HG03432 (cell line): ENCODE results near the gene USP10.

ENCODE experiments used
- ATAC-seq: cut with Tn5 transposase; IDR thresholded peaks from one replicate; pipeline ENCODE4 v1.9.1; 2021; ENCODE audit warnings: mild to moderate bottlenecking, moderate library complexity; ENCODE audit not compliant: unreplicated experiment

Gene USP10

DNA sequence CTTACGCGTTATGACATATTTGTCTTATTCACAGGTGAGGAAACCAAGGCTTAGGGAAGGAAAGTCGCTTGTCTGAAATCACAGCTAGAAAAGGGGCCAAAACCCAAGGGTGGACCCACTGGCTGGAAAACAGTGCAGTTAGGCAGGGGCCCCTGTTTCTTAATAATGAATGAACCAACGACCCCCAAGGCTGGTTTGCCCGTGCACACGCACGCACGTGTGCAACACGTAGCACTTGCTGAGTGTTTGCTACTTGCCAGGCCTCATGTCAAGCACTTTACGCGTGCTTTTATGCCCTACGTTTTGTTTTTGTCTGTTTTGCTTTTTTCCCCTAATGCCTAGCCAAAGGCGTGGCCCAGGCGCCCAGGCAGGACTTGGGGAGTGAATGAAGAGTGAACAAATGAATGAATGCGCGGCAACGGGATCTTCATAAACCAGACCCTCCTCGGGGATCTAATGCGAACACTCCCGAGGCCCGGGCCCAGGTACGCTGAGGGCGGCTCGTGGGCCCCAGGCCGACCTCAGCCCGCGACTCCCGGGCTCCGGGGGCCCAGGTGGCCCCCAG, 571 bp upstream of the USP10 start:
- ATAC-seq = no peak

DNA sequence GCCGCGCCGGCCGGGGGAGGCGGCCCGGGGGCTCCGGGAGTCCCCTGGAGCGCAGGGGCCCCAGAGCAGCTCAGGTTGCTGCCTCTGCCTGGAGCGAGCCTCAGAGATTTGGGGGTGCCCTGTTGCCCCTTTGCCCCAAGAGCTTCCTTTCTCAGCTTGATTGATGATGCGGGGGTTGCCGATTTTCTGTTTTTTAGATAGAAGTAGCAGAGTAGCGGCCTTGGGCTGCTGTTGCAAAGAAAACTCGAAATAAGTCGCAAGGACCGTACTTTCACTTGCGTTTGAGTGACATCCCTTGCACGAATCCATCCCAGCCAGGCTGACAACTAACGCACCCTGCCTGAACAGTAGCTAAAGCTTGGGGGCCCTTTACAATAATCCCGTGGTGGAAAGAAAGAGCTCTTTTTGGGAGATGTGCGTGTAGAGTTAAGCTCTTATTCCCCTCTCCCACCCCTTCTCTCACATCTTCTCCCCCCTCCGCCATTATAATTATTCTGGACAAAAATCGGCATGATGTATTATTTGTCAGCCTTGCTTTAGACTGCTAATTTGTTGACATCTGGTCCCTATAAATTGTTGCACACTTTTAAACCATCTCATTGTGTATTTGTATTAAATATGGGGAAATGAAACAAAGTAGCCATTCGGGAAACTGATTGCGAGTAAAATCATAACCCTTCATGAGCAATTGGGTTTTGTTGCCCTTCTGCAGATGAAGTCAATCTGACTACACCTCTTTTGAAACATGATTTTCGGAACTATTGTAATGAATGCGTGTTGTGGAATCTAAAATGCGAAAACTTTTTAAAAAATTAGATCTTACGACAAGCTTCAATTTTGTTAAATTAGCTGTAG, 873 bp downstream of the USP10 start:
- ATAC-seq = peak; percentile 20

DNA sequence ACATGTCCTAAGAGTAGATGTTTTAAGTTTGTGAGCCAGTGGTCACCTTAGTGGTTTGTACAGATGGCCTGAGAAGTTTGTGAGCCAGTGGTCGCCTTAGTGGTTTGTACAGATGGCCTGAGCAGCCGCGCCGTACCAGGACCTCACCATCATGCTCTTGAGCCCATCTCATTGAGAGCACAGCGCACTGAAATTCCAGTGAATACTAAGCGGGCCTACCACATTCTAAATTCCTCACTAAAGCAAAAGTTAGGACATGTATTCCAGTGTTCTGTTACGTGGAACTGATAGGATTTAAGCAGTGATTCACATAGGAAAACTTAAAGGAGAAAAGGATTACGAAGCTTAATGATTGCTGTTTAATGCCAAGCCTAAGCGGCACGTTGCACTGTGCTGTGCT, 3.9 kb downstream of the USP10 start:
- no peak for ATAC-seq

DNA sequence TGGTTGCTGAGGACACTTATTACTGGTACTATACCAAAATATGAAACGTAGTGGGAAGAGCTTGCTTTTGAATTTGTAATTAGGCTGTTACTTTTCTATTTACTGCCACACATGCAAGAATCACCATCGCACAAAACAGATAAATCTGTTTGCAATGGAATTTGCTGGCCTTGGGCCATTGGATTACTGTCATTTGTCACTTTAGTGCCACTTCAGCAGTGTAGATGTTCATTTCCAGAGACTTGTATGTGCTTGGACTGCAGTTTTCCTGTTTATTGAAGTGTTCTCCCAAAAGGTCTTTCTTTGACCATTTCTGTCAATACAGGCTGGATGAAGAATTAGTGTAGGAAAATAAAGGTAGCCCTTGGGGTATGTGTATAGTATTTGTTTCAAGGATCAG, 4.5 kb downstream of the USP10 start:
- no peak for ATAC-seq

- no peak for ATAC-seq
These were observed 7.1 kb downstream of the USP10 start for GRCh38 chr16:84706856-84707255.

DNA sequence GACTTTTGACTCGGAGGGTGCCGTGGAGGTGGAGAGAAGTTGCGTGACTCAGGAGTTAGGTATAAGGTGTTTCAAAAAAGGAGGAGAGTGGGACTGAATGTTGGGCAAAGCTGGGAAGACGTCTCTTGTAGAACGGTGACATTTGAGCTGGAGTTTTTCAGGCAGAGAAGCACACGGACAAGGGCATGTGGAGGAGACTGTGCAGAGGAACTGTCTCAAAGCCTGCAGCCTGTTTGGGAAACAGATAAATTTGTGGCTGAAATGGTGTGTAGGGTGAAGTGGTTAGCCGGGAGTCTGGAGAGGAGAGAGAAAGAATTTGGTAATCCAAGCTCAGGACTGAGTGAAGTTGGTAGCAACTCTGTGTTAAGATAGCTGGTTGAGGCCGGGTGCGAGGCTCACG, 9.8 kb downstream of the USP10 start:
- no peak for ATAC-seq

GRCh38 chr16:84710686-84711085, 10.9 kb downstream of the USP10 start:
- no peak for ATAC-seq

DNA sequence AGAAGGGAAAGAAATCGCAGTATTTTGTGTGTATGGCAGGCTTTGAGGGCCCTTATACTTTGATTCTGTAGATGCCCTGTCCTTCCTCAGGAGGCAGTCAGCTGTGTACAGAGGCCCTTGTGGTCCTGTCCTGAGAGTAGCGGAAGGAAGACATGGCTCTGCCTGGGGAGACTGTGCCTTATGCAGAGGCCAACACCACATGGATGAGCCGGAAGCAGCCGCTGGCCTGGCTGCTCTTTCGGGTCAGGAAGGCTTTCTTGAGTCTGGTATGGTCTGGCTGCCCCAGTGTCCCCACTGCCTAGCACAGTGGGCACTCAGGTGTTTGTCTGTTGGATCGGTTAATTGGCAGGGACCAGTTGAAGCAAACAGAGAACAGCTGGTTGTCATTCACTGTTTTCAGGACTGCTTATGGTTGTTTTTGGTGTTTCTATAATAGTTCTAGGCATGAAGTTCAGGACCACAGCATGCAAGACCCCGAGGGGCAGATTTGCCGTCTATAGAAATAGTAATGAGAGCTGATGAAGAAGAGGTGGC, 12.4 kb downstream of the USP10 start:
- no peak for ATAC-seq

GRCh38 chr16:84712801-84713775, 13.3 kb downstream of the USP10 start:
- ATAC-seq = no peak

GRCh38 chr16:84714028-84714427, 14.2 kb downstream of the USP10 start:
- no peak for ATAC-seq

DNA sequence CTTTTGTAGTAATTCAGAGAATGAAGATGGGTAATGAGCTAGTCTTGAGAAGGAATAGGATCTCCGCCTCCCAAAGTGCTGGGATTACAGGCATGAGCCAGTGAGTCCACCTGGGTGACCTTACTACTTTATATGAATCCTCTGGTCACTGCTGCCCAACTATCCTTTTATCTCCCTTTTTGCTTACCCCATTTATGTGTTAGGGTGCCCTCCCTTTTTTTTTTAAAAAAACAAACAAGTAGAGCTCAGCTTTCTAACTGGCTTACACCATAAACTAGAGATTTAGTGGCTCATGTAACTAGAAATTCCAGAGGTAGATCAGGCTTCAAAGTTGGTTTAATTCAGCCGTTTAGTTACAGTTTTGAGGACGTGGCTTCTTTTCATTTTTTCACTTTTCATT, 15.6 kb downstream of the USP10 start:
- ATAC-seq = no peak

GRCh38 chr16:84715854-84716253, 16.1 kb downstream of the USP10 start:
- ATAC-seq = no peak

GRCh38 chr16:84716740-84717139, 16.9 kb downstream of the USP10 start:
- ATAC-seq = no peak

DNA sequence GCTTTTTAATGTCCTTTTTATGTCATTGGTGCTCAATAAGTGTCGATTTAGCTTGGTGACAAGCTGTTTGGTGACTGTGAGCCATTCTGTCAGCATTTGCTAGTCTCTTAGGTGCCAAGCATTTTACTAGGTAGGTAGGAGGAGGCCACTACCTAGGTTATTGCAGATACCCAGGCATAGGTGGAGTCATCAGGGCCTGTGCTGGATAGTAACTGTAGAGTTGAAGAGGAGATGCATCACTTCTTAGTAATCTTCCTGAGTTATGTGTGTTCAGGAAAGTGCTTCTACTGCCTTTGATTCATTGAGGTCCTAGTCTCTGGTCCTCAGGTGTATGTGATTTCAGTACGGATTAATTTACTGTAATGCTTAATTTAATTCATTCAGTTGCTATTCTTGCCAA, 17.7 kb downstream of the USP10 start:
- ATAC-seq = no peak

DNA sequence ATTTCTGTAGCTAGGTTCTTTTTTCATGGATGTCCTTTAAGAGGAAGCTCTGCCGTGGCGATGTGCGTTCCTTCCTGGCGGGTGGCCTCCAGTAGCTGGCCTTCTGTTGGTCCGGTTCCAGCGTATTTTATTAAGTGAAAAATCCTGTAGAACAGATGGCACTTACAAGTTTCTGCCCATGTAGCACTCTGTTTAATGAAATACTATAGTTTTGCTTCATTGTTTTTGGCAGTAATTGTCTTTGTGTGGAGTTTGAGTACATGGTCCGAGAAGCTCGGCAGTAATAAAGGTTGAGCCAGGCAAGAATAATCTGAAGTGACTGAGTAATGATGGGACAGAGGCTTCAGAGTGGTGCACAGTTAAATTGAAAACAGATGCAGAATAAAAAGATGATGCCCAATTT, 20.4 kb downstream of the USP10 start:
- no peak for ATAC-seq

GRCh38 chr16:84722068-84722467, 22.3 kb downstream of the USP10 start:
- no peak for ATAC-seq

GRCh38 chr16:84723906-84724305, 24.1 kb downstream of the USP10 start:
- no peak for ATAC-seq

DNA sequence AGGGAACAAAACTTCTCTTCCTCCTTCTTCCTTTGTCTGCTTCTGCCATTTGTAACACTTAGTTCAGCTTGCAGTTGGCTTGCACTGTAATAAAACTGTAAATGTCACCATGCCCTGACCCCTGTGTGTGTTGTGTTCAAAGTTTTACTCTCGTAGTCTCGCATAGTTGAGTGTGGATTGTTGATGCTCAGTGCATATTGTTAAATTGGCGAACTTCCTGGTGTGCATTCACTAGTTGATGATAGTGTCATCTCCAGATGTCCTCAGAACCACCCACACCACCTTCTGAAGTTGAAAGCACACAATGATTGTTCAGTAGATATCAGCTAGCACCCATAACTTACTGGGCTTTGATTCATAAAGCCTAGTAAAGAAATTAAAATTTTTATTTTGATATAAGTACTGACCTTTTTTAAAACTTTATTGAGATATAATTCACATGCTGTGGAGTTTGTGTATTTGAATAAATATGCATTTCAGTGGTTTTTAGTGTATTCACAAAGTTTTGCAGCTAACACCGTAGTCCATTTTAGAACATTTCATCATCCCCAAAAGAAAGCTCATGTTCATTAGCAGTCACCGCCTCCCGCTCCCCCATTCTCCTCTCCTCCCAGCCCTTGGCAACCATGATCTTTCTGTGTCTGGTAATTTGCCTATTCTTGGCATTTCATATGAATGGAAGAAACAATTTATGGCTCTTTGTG, 25.0 kb downstream of the USP10 start:
- peak; percentile 37 for ATAC-seq

DNA sequence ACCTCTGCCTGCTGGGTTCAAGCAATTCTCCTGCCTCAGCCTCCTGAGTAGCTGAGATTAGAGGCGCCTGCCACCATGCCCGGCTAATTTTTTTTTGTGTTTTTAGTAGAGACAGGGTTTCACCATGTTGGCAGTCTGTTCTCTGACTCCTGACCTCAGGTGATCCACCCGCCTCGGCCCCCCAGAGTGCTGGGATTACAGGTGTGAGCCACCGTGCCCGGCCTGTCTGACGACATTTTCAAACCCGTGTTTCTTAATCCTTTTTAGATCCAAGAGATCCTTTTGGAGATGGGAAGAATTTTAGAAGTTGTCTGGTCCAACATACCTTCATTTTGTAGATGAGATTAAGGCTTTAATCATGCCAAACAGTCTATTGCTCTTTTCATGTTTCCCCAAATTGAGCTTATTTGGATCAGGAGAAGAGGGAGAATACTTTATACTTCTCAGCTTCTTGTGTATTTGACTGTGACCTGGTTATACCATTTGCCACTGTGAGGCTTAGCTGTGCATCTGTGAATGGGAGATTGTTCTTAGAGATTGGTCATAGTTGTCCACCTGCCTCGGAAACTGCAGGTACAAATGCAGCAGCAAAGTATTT, 25.8 kb downstream of the USP10 start:
- no peak for ATAC-seq

GRCh38 chr16:84726079-84726668, 26.4 kb downstream of the USP10 start:
- no peak for ATAC-seq
